GM21619 (cell line): ENCODE results near the gene TBXA2R.

Source experiments
- ATAC-seq: cut with Tn5 transposase; IDR thresholded peaks from one replicate; pipeline ENCODE4 v1.9.1; 2021; ENCODE audit not compliant: unreplicated experiment

Gene TBXA2R

GRCh38 chr19:3556978-3557460 is 49.7 kb downstream of the TBXA2R start:
- ATAC-seq, result peak; percentile 12

- no peak for ATAC-seq
Measured at GRCh38 chr19:3556423-3556977, 50.2 kb downstream of the TBXA2R start.

GRCh38 chr19:3555653-3556422 is 50.8 kb downstream of the TBXA2R start:
- ATAC-seq, result no peak

- ATAC-seq, result no peak
Measured at GRCh38 chr19:3554254-3555083, 52.2 kb downstream of the TBXA2R start.

GRCh38 chr19:3551792-3552095 is 54.9 kb downstream of the TBXA2R start:
- no peak for ATAC-seq

- no peak for ATAC-seq
Measured at GRCh38 chr19:3550947-3551791, 55.5 kb downstream of the TBXA2R start.

GRCh38 chr19:3549816-3550215 is 56.9 kb downstream of the TBXA2R start:
- no peak for ATAC-seq

GRCh38 chr19:3548606-3549005 is 58.1 kb downstream of the TBXA2R start:
- ATAC-seq, result no peak

GRCh38 chr19:3547767-3548282 is 58.9 kb downstream of the TBXA2R start:
- ATAC-seq, result no peak

GRCh38 chr19:3547301-3547731 is 59.4 kb downstream of the TBXA2R start:
- ATAC-seq, result no peak

GRCh38 chr19:3546119-3546518 is 60.6 kb downstream of the TBXA2R start:
- no peak for ATAC-seq

GRCh38 chr19:3545669-3546034 is 61.0 kb downstream of the TBXA2R start:
- no peak for ATAC-seq

- no peak for ATAC-seq
Measured at GRCh38 chr19:3544742-3545668, 61.7 kb downstream of the TBXA2R start.
